ENCODE data around the gene TBC1D3B.

TBC1D3B gene

DNA sequence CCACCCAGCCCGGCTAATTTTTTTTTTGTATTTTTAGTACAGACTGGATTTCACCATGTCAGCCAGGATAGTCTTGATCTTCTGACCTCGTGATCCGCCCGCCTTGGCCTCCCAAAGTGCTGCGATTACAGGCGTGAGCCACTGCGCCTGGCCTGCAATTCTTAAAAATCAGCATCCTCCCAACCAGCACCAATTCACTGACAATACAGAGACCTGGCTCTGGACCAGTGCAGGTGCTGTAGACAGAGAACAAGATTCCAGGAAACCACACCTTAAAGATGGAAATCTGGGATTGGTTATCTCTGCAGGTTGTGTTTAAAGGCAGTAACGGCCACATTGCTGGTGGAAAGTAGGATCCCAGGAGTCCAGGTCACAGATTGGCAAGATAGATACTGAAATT, 33.6 kb downstream of the TBC1D3B start:
- DNase-seq (ENCODE audit: low read depth, low spot score) = no peak
- H3K4me3 ChIP-seq (ENCODE audit: low read depth, low read length) = no peak overlapping the region
- in situ Hi-C loops (cut with HindIII; ENCODE audit: low sequenced_read_pairs) = no loop called here
- TF ChIP-seq, protein P1, sequence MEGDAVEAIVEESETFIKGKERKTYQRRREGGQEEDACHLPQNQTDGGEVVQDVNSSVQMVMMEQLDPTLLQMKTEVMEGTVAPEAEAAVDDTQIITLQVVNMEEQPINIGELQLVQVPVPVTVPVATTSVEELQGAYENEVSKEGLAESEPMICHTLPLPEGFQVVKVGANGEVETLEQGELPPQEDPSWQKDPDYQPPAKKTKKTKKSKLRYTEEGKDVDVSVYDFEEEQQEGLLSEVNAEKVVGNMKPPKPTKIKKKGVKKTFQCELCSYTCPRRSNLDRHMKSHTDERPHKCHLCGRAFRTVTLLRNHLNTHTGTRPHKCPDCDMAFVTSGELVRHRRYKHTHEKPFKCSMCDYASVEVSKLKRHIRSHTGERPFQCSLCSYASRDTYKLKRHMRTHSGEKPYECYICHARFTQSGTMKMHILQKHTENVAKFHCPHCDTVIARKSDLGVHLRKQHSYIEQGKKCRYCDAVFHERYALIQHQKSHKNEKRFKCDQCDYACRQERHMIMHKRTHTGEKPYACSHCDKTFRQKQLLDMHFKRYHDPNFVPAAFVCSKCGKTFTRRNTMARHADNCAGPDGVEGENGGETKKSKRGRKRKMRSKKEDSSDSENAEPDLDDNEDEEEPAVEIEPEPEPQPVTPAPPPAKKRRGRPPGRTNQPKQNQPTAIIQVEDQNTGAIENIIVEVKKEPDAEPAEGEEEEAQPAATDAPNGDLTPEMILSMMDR (IDR thresholded peaks at IDR 0.05; ENCODE audit: low read depth, low read length) = no peak

GRCh38 chr17:36142235-36142634, 34.2 kb downstream of the TBC1D3B start:
- no peak overlapping the region for H3K4me3 ChIP-seq (ENCODE audit: low read depth, low read length)
- DNase-seq (ENCODE audit: low read depth, low spot score) = no peak
- in situ Hi-C loops (cut with HindIII; ENCODE audit: low sequenced_read_pairs) = no loop called here
- TF ChIP-seq, protein P1 (IDR thresholded peaks at IDR 0.05; ENCODE audit: low read depth, low read length) = no peak

GRCh38 chr17:36136439-36136838, 40.0 kb downstream of the TBC1D3B start:
- H3K4me3 ChIP-seq (ENCODE audit: low read depth, low read length) = no peak overlapping the region
- TF ChIP-seq, protein P1 (IDR thresholded peaks at IDR 0.05; ENCODE audit: low read depth, low read length) = no peak
- in situ Hi-C loops (cut with HindIII; ENCODE audit: low sequenced_read_pairs) = no loop called here
- no peak for DNase-seq (ENCODE audit: low read depth, low spot score)

GRCh38 chr17:36136036-36136435, 40.4 kb downstream of the TBC1D3B start:
- in situ Hi-C loops (cut with HindIII; ENCODE audit: low sequenced_read_pairs) = no loop called here
- TF ChIP-seq, protein P1 (IDR thresholded peaks at IDR 0.05; ENCODE audit: low read depth, low read length) = no peak
- no peak for DNase-seq (ENCODE audit: low read depth, low spot score)
- no peak overlapping the region for H3K4me3 ChIP-seq (ENCODE audit: low read depth, low read length)

- no peak overlapping the region for H3K4me3 ChIP-seq (ENCODE audit: low read depth, low read length)
- DNase-seq (ENCODE audit: low read depth, low spot score) = no peak
- TF ChIP-seq, protein P1 (IDR thresholded peaks at IDR 0.05; ENCODE audit: low read depth, low read length) = no peak
- in situ Hi-C loops (cut with HindIII; ENCODE audit: low sequenced_read_pairs) = no loop called here
Observed at GRCh38 chr17:36135465-36135864, 41.0 kb downstream of the TBC1D3B start.

DNA sequence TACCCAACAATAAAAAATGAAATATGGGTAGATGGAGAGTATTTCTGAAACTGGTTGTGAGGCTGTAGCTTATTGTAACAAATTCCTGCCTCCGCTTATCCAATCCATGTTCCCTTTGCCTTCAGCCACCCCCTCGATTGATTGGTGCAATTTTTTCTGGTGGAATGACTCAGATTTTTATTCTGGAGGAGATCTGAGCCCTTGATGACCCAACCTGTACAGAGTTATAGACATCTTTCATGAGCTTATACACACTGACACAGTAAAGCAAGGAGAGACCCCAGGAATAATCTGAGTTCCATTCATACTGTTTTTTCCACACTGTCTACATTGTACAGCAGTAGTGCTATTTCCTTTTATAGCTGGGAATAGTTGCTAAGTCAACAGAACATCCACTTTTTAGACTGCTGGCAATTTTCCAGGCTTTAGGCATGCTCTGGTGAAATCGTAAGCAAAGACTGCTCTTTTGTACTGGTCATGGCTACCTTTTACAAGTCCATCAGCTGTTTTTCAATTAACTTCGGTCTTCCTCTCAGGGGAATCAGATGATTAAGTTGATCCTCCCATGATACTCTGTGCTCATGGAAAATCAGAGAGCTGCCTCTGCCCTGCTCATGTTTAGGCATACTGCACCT, 42.7 kb downstream of the TBC1D3B start:
- DNase-seq (ENCODE audit: low read depth, low spot score) = peak; percentile 78
- TF ChIP-seq, protein P1 (IDR thresholded peaks at IDR 0.05; ENCODE audit: low read depth, low read length) = no peak

More for the DNA sequence above, 42.7 kb downstream of the TBC1D3B start:
- no peak overlapping the region for H3K4me3 ChIP-seq (ENCODE audit: low read depth, low read length)
- in situ Hi-C loops (cut with HindIII; ENCODE audit: low sequenced_read_pairs) = no loop called here
